Loucy (cell line): ENCODE data around the gene ADAT3.

Source experiments
- EZH2phosphoT487 ChIP-seq: fragments of 200-600 bp; IDR thresholded peaks from 2 replicates; pipeline ENCODE4 v1.6.1; 2018; ENCODE audit warnings: antibody characterized with exemption, mild to moderate bottlenecking, moderate library complexity, borderline replicate concordance
- TF ChIP-seq, protein P1 (sequence below): fragments of 200-600 bp; sonication (generic); conservative IDR thresholded peaks from 2 replicates; pipeline ENCODE4 v1.5.1; 2014; ENCODE audit warnings: mild to moderate bottlenecking, antibody characterized with exemption, low read length

DNA sequence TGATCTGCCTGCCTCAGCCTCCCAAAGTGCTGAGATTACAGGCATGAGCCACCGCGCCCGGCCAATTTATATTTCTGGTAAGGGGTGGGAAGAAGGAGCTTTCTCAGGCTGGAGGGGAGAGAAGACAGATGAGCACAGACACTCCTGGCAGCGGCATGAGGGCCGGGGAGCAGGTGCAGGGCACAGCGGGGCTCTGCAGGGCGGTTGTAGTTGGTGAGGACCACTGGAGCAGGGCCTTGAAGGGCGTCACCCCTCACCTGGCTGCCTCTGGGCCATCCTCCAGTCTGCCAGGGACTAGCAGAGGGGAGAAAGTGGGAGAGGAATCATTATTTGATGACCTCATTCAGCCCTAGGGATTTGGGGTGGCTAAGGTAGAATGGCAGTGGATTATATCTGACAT lies 27.2 kb downstream of the ADAT3 start:
- TF ChIP-seq, protein P1, sequence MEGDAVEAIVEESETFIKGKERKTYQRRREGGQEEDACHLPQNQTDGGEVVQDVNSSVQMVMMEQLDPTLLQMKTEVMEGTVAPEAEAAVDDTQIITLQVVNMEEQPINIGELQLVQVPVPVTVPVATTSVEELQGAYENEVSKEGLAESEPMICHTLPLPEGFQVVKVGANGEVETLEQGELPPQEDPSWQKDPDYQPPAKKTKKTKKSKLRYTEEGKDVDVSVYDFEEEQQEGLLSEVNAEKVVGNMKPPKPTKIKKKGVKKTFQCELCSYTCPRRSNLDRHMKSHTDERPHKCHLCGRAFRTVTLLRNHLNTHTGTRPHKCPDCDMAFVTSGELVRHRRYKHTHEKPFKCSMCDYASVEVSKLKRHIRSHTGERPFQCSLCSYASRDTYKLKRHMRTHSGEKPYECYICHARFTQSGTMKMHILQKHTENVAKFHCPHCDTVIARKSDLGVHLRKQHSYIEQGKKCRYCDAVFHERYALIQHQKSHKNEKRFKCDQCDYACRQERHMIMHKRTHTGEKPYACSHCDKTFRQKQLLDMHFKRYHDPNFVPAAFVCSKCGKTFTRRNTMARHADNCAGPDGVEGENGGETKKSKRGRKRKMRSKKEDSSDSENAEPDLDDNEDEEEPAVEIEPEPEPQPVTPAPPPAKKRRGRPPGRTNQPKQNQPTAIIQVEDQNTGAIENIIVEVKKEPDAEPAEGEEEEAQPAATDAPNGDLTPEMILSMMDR: no peak
- TF ChIP-seq EZH2phosphoT487: no peak
